ENCODE results near the gene GPR89A.
"Not testable (repeated sequence)": the region's sequence is repeated elsewhere in the genome, so short reads cannot be mapped to it uniquely, and the experiment has no call there.

Gene GPR89A

GRCh38 chr1:145607833-145608733, at the start of gene GPR89A:
Gene GPR89A, plus strand, starts transcription at chr1:145607988. Its CDS starts 146 bp downstream, at chr1:145608134.
- peak; percentile 88 to 94 for DNase-seq (ENCODE audit: low read depth in 1 of 2, low spot score in 1 of 2)

DNA sequence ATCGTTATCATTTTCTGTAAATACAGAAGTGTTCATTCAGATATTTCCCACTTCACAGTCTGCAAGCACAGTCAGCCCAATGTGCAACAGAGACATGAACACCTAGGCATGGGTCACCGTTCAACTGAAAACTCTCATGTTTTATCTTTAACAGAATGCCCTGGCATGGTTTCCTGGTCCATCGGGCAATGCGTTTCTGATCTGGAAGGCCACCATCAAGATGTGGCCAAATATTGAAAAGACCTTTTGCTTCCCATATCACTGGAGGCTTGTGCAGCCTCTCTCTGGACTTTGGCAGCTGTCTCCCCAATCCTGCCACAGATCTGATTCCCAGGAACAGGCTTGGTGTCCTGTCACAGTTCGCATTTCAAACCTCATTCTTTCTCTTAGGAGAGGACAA, 21.0 kb upstream of the GPR89A start:
- not testable (repeated sequence) for DNase-seq (ENCODE audit: low read depth in 1 of 2, low spot score in 1 of 2)

- peak; percentile 6 to 11 for DNase-seq (ENCODE audit: low read depth in 1 of 2, low spot score in 1 of 2)
Measured at GRCh38 chr1:145590806-145591205, 17.0 kb upstream of the GPR89A start.

DNA sequence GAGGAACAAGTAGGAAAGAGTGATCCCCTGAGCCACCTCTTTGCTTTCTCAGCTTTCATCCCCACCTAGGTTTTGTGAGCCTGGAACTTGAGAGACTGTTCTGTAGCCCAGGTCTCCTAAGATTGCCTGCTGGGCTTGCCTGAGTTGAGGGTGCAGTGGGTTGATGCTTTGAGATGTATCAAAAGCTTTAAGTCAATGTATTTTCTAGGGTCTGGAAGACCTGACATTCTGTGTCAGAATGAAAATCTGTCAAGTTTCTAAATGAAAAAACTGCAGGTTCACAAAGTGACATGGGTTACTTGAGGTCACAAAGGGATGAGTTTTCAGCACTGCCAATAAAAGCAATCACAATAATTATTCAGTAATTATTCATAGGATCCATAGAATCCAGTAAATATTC, 15.4 kb upstream of the GPR89A start:
- DNase-seq (ENCODE audit: low read depth in 1 of 2, low spot score in 1 of 2): not testable (repeated sequence)

DNA sequence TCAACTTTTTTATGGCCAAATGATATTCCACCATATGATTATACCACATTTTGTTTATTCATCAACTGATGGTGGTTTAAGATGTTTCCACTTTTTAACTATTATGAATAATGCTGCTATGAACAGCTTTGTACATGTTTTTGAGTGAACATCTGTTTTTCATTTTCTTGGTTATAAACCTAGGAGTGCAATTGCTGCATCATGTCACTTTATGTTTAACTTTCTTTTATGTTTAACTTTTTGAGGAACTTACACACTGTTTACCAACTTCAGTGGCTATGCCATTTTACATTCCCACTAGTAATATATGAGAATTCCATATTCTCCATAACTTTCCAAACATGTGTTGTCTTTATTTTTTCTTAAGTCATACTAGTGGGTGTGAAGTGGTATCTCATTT, 12.4 kb upstream of the GPR89A start:
- DNase-seq (ENCODE audit: low read depth in 1 of 2, low spot score in 1 of 2): not testable (repeated sequence)

DNA sequence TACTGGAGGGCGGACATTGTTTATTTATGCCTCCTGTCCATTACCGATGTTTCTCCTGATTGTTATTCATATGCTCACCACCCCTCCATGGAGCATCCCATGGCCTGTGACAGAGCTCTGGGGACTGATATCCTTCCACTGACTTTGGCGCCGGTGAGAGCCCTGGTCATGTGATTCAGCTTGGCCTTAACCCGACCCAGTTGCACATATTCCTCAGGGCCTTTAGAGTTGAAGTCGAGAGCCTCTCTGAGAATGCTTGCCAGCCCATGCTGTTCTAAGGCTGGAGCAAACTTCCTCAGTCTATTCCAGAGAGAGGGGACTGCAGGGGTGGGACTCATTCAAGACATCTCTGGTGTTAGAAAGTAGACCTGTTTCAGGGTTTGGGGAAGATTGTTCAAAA, 11.6 kb upstream of the GPR89A start:
- not testable (repeated sequence) for DNase-seq (ENCODE audit: low read depth in 1 of 2, low spot score in 1 of 2)

DNA sequence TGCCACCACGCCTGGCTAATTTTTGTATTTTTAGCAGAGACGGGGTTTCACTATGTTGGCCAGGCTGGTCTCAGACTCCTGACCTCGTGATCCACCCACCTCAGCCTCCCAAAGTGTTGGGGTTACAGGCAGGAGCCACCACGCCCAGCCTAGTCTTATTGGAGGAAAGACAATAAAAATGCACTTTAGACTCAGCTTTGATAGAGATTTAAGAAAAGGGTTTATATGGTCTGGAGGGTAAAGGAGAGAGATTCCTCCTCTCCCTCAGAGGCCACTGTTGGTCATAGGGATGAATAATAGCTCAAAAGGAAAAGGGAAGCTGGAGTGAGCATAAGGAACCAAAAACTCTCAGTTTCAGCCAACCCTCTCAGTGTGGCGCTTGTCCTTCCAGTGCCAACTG, 8.4 kb upstream of the GPR89A start:
- DNase-seq (ENCODE audit: low read depth in 1 of 2, low spot score in 1 of 2): not testable (repeated sequence)

- no peak for DNase-seq (ENCODE audit: low read depth in 1 of 2, low spot score in 1 of 2)
Measured at GRCh38 chr1:145601593-145601992, 6.2 kb upstream of the GPR89A start.

- DNase-seq (ENCODE audit: low read depth in 1 of 2, low spot score in 1 of 2): not testable (repeated sequence)
Measured at GRCh38 chr1:145606840-145607239, 948 bp upstream of the GPR89A start.

DNA sequence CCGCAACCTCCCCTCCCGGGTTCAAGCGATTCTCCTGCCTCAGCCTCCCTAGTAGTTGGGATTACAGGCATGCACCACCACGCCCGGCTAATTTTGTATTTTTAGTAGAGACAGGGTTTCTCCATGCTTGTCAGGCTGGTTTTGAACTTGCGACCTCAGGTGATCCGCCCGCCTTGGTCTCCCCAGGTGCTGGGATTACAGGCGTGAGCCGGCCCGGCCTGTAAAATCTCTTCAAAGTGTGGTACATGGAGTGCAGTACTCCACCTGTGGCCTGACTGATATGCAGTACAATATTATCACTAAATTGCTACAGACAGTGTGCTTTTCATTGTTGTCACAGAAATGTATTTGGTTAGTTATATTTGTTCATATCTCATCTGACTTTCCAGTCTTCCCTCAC, 499 bp upstream of the GPR89A start:
- DNase-seq (ENCODE audit: low read depth in 1 of 2, low spot score in 1 of 2): not testable (repeated sequence)

DNA sequence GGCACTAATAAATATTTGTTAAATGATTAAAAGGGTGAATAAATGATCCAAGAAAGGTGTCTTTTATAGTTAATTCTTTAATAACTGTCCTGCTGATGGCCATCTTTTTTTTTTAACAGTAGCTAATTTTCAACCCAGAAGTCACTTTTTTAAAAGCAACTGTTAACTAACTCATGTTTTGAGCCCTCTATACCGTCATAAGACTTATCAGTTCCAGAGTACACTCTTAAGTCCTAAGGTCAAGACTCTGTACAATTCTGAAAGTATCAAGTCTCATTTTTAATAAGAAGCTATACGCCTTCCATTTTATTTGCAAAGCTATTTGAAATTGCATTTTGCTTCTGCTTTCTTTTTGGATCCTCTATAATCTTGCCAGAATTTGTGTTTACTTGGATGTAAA, 3.0 kb downstream of the GPR89A start:
- not testable (repeated sequence) for DNase-seq (ENCODE audit: low read depth in 1 of 2, low spot score in 1 of 2)

- not testable (repeated sequence) for DNase-seq (ENCODE audit: low read depth in 1 of 2, low spot score in 1 of 2)
Measured at GRCh38 chr1:145620073-145620472, 12.3 kb downstream of the GPR89A start.

GRCh38 chr1:145622177-145622576, 14.4 kb downstream of the GPR89A start:
- not testable (repeated sequence) for DNase-seq (ENCODE audit: low read depth in 1 of 2, low spot score in 1 of 2)

DNA sequence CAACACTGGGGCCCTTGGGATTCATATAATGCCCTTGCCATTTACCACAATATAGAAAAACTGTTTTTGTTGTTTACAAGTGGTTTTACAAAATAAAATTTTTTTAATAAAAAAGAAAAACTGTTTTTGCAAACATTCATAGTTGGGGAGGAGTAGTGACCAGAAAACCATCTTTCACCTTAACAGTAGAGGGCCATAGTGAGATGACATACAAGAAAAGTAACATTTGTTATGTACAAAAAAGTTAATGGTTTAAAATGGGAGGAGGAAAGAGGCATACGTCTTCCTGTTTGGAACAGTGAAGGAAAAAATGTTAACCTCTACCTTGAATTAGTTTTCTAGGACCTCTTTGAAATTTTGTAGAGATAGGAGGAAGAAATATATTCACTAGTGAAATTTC, 28.4 kb downstream of the GPR89A start:
- DNase-seq (ENCODE audit: low read depth in 1 of 2, low spot score in 1 of 2): not testable (repeated sequence)

DNA sequence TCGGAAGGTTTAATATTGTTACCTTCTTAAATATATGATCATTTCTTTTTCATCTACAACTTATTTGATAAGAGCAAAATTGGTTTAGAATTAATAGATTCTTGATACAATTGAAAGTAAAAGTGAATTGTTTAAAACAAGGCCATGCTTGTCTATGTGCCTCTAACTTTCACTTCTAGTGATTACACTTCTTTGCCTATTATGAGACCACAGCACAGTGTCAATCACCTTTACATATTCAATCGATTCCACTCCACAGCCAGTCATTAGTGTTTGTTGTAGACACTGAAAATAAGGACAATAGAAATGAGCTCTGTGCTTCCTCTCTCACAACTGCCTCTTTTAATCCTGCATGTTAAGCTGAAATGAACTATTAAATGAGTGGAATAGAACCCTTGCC, 34.1 kb downstream of the GPR89A start:
- not testable (repeated sequence) for DNase-seq (ENCODE audit: low read depth in 1 of 2, low spot score in 1 of 2)

DNA sequence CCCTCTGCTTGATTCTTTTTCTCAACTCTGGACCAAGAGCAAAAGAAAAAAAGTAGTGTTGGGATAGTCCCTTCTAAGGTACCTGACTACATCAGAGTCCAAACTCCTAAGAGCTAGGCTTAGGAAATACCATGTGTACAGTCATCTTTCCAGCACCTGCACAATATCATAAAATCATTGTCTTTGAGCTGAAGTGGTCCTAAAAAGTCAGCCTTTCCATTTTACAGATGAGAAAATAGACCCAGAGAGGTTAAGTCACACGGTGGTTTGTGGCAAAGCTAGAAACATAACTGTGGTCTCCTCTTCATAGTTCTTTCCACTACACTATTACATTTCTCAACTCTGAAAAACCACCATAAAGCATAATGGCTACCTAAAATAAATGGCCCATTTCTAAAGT, 36.2 kb downstream of the GPR89A start:
- DNase-seq (ENCODE audit: low read depth in 1 of 2, low spot score in 1 of 2): not testable (repeated sequence)

DNA sequence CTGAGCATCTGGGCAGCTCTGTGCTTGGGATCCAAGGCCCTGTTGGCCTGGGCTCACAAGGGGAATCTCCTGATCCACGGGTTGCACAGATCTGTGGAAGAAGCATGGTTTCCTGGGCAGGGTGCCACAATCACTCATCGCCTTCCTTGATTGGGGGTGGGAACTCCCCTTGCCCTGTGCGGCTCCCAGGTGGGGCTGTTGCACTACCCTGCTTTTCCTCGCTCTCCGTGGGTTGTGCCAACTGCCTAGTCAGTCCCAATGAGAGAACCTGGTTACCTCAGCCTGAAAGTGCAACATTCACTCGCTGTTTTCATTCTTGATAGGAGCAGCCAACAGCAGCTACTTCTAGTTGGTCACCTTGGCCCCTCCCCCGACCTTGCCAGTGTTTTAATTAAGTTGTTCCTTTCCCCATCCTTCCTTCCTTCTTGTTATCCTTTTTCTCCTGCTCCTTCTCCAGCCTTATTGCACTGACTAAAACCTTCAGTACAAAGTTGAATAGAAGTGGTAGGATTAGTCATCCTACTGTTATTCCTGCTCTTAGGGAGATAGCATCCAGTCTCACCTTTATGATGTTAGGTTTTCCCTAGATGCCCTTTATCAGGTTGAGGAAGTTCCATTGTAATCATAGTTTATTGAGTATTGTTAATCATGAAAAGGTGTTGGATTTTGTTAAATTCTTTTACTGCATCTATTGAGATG, 48.6 kb downstream of the GPR89A start:
- not testable (repeated sequence) for DNase-seq (ENCODE audit: low read depth in 1 of 2, low spot score in 1 of 2)

- not testable (repeated sequence) for DNase-seq (ENCODE audit: low read depth in 1 of 2, low spot score in 1 of 2)
Measured at GRCh38 chr1:145662502-145662901, 54.7 kb downstream of the GPR89A start.

DNA sequence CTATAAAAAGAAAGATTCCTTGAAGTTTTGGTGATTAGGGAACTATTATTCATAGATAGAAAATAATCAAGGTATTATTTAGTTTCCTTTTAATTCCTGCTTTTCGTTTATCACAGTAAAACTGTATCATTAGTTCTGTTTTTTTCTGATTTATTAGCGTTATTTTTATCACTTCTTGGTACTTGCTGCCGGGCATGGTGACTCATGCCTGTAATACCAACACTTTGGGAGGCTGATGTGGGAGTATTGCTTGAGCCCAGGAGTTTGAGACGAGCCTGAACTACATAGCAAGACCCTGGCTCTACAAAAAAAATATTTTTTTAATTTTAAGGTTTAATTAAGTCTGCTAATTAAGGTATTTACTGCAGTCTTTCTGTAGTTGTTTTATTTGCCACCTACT, 57.2 kb downstream of the GPR89A start:
- DNase-seq (ENCODE audit: low read depth in 1 of 2, low spot score in 1 of 2): not testable (repeated sequence)

DNA sequence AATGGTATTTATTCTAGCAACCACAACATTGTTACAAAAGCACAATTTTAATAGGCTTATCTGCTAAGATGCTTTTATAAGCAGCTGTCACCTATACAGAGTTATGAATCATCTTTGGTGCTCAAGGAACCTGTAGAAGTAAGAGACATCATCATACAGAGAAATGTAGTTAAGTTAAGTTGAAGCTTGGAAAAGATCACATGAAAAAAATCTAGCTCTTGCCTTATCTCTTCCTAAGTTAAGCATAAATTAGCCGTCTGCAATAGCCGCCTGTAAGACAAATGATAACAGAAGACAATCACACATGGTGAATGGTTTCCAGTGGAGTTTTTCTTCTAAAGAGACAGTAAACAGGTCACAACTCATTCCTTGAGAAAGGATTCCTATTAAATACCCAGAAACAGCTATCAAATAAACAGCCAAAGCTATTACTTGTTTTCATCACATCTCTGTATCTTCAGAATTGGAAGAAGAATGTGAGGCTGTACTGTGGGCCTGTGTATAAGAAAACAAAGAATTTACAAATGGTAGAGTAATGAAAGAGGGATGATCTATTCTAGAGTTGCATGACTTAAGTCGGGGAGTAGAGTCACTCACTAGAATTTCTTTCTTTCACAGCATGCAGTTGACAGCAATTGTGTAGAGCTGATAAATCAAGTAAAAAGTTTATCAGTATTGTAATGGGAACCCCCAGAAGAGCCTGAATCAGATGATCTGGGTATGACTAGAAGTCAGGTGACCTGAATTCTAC, 63.4 kb downstream of the GPR89A start:
- not testable (repeated sequence) for DNase-seq (ENCODE audit: low read depth in 1 of 2, low spot score in 1 of 2)

- not testable (repeated sequence) for DNase-seq (ENCODE audit: low read depth in 1 of 2, low spot score in 1 of 2)
Measured at GRCh38 chr1:145673217-145673616, 65.4 kb downstream of the GPR89A start.

All from activated CD4-positive, alpha-beta T cell treated with anti-CD3 and anti-CD28 coated beads, Interleukin-2, amount 50 U/mL, for 24 hours (primary cell).